Measurements from ENCODE around the gene PLEKHG4B. TPM values are rescaled to one million over a fixed set of nuclear protein-coding genes. Genes with fewer than 3 reads are reported as not detected.

The PLEKHG4B gene
- total and polyA plus RNA-seq, 4 donors = under 0.01 to 0.05 (median 0.01) TPM; not detected in 1

GRCh38 chr5:161803-162110 lies 69.8 kb downstream of the PLEKHG4B start:
- DNase-seq (ENCODE audit: low spot score) = no peak
- Histone ChIP-seq H3K9ac (ENCODE audit: low read depth in 1 of 2, low read length in 2 of 2) (no peak overlapping the region), H3K27ac (ENCODE audit: low read depth in 1 of 2, low read length in 2 of 2) (no peak overlapping the region), H3K36me3 (ENCODE audit: control insufficient read depth in 4 of 4, insufficient read depth in 3 of 4, low read depth in 1 of 4, low read length in 3 of 4) (no peaks in the 10 kb centered on the region), H3K4me3 (ENCODE audit: low read depth in 1 of 3, low read length in 3 of 3) (no peak overlapping the region), H3K27me3 (ENCODE audit: control insufficient read depth in 4 of 4, insufficient read depth in 4 of 4, low read length in 3 of 4) (no peaks in the 10 kb centered on the region), H3K9me3 (ENCODE audit: control insufficient read depth in 4 of 4, low read length in 3 of 4) (no peaks in the 10 kb centered on the region), H3K4me1 (ENCODE audit: control insufficient read depth in 4 of 4, insufficient read depth in 4 of 4, low read length in 3 of 4) (no peaks in the 10 kb centered on the region)
- no peak for TF ChIP-seq FOXA2 (IDR thresholded peaks at IDR 0.05)
- TF ChIP-seq GABPA (IDR thresholded peaks at IDR 0.05 in 1 of 2, conservative IDR thresholded peaks at IDR 0.05 in 1 of 2) = no peak
- no peak for TF ChIP-seq SP1 (IDR thresholded peaks at IDR 0.05)
- no peak for TF ChIP-seq HNF4G (IDR thresholded peaks at IDR 0.05)
- no peak for TF ChIP-seq HNF4A (conservative IDR thresholded peaks at IDR 0.05)
- TF ChIP-seq, protein P1, sequence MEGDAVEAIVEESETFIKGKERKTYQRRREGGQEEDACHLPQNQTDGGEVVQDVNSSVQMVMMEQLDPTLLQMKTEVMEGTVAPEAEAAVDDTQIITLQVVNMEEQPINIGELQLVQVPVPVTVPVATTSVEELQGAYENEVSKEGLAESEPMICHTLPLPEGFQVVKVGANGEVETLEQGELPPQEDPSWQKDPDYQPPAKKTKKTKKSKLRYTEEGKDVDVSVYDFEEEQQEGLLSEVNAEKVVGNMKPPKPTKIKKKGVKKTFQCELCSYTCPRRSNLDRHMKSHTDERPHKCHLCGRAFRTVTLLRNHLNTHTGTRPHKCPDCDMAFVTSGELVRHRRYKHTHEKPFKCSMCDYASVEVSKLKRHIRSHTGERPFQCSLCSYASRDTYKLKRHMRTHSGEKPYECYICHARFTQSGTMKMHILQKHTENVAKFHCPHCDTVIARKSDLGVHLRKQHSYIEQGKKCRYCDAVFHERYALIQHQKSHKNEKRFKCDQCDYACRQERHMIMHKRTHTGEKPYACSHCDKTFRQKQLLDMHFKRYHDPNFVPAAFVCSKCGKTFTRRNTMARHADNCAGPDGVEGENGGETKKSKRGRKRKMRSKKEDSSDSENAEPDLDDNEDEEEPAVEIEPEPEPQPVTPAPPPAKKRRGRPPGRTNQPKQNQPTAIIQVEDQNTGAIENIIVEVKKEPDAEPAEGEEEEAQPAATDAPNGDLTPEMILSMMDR (IDR thresholded peaks at IDR 0.05; ENCODE audit: low read depth, low read length, missing input control) = no peak
- no peak for TF ChIP-seq REST (IDR thresholded peaks at IDR 0.05)
- TF ChIP-seq YY1 (IDR thresholded peaks at IDR 0.05) = no peak
- no peak for TF ChIP-seq NR2F2 (IDR thresholded peaks at IDR 0.05)
- TF ChIP-seq FOXA1 (IDR thresholded peaks at IDR 0.05) = no peak
- no peak for TF ChIP-seq ATF3 (IDR thresholded peaks at IDR 0.05)
- TF ChIP-seq RXRA (IDR thresholded peaks at IDR 0.05) = no peak
- no peak for TF ChIP-seq ZBTB33 (IDR thresholded peaks at IDR 0.05)
- no peak for TF ChIP-seq EGR1 (IDR thresholded peaks at IDR 0.05; ENCODE audit: low read depth in 2 of 2)
- TF ChIP-seq, protein P2, sequence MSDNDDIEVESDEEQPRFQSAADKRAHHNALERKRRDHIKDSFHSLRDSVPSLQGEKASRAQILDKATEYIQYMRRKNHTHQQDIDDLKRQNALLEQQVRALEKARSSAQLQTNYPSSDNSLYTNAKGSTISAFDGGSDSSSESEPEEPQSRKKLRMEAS (IDR thresholded peaks at IDR 0.05) = no peak
- no peak for TF ChIP-seq JUND (IDR thresholded peaks at IDR 0.05)
- WGBS = 91% methylated on average over 17 of the region's 17 CpGs

GRCh38 chr5:162190-162564 lies 70.2 kb downstream of the PLEKHG4B start:
- H3K36me3 ChIP-seq (ENCODE audit: control insufficient read depth in 4 of 4, insufficient read depth in 3 of 4, low read depth in 1 of 4, low read length in 3 of 4) = no peaks in the 10 kb centered on the region
- no peak overlapping the region for H3K4me3 ChIP-seq (ENCODE audit: low read depth in 1 of 3, low read length in 3 of 3)
- no peak overlapping the region for H3K27ac ChIP-seq (ENCODE audit: low read depth in 1 of 2, low read length in 2 of 2)
- H3K9me3 ChIP-seq (ENCODE audit: control insufficient read depth in 4 of 4, low read length in 3 of 4) = no peaks in the 10 kb centered on the region
- H3K4me1 ChIP-seq (ENCODE audit: control insufficient read depth in 4 of 4, insufficient read depth in 4 of 4, low read length in 3 of 4) = no peaks in the 10 kb centered on the region
- DNase-seq (ENCODE audit: low spot score) = no peak
- H3K27me3 ChIP-seq (ENCODE audit: control insufficient read depth in 4 of 4, insufficient read depth in 4 of 4, low read length in 3 of 4) = no peaks in the 10 kb centered on the region
- WGBS = 79% methylated on average over 19 of the region's 19 CpGs
- H3K9ac ChIP-seq (ENCODE audit: low read depth in 1 of 2, low read length in 2 of 2) = no peak overlapping the region
- TF ChIP-seq HNF4A (conservative IDR thresholded peaks at IDR 0.05) (no peak), REST (IDR thresholded peaks at IDR 0.05) (no peak), YY1 (IDR thresholded peaks at IDR 0.05) (no peak), RXRA (IDR thresholded peaks at IDR 0.05) (no peak), ATF3 (IDR thresholded peaks at IDR 0.05) (no peak), TAF1 (conservative IDR thresholded peaks at IDR 0.05) (no peak), FOXA2 (IDR thresholded peaks at IDR 0.05) (no peak), HNF4G (IDR thresholded peaks at IDR 0.05) (no peak)
- TF ChIP-seq, protein P1 (IDR thresholded peaks at IDR 0.05; ENCODE audit: low read depth, low read length, missing input control) = no peak
